GM12878 (cell line): Measurements from ENCODE around the gene IRF1. TPM values are rescaled to one million over a fixed set of nuclear protein-coding genes. Genes with fewer than 3 reads are reported as not detected.

ENCODE experiments used
- EGR1 ChIP-seq, 2 experiments: IDR thresholded peaks; 1 replicate in 1 of 2; 2 replicates in 1 of 2; pipeline ENCODE4 v1.6.1; 2011 to 2012; ENCODE audit warnings: low read depth in 2 of 2, low read length in 2 of 2, borderline replicate concordance in 1 of 2, mild to moderate bottlenecking in 1 of 2, moderate library complexity in 1 of 2
- LARP7 ChIP-seq: fragments of 450-650 bp; IDR thresholded peaks from 2 replicates; pipeline ENCODE4 v1.6.1; 2017; ENCODE audit warnings: mild to moderate bottlenecking
- MYC ChIP-seq: IDR thresholded peaks from 2 replicates; pipeline ENCODE4 v1.6.1; 2011; ENCODE audit warnings: mild to moderate bottlenecking, low read length, moderate library complexity, inconsistent platforms; ENCODE audit not compliant: insufficient read depth, insufficient replicate concordance, insufficient read length, severe bottlenecking
- POLR2A ChIP-seq: IDR thresholded peaks from 2 replicates; pipeline ENCODE4 v1.6.1; 2011; ENCODE audit warnings: low read depth, mild to moderate bottlenecking, low read length
- POLR2AphosphoS2 ChIP-seq: IDR thresholded peaks from 2 replicates; pipeline ENCODE4 v1.6.1; 2011; ENCODE audit warnings: low read depth, mild to moderate bottlenecking, low read length, improper control_type of control experiment, moderate library complexity
- SRF ChIP-seq, 2 experiments: IDR thresholded peaks; 2 replicates each; pipeline ENCODE4 v1.6.1; 2011; ENCODE audit warnings: low read depth in 2 of 2, low read length in 2 of 2, mild to moderate bottlenecking in 1 of 2, moderate library complexity in 1 of 2
- STAT1 ChIP-seq: fragments of 450-650 bp; conservative IDR thresholded peaks from 2 replicates; pipeline ENCODE4 v1.6.1; 2014; ENCODE audit warnings: antibody characterized with exemption, mild to moderate bottlenecking
- SUPT20H ChIP-seq: IDR thresholded peaks from 2 replicates; pipeline ENCODE4 v1.6.1; 2011; ENCODE audit warnings: low read depth, mild to moderate bottlenecking, low read length, moderate library complexity, borderline replicate concordance; ENCODE audit not compliant: control insufficient read depth
- TARDBP ChIP-seq: IDR thresholded peaks from 2 replicates; pipeline ENCODE4 v1.6.1; 2016; ENCODE audit warnings: borderline replicate concordance
- ZNF274 ChIP-seq: IDR thresholded peaks from one replicate; pipeline ENCODE4 v1.8.0; 2011; ENCODE audit not compliant: insufficient read length, insufficient read depth
- polyA plus RNA-seq, 11 experiments: library from polyadenylated mRNA; depleted of rRNA in 4 of 11; unstranded in 6 of 11; stranded (reverse) in 5 of 11; fragments of >200 nt; fragmentation: Nextera tagmentation in 4 of 11; fragmentation: Illumina TruSeq in 1 of 11; extraction: Ambion mirVana in 4 of 11; extraction: Trizol in 1 of 11; gene quantifications; 1 replicate in 1 of 11; 2 replicates in 10 of 11; pipeline versions ENCODE4 v1.2.1 to v1.2.3, GENCODE V29; 2011 to 2016; ENCODE audit warnings: inconsistent platforms in 2 of 11, missing spikeins in 2 of 11, low read depth in 1 of 11
- total RNA-seq, 4 experiments: library from RNA; depleted of rRNA in 3 of 4; stranded (reverse); fragments of >200 nt in 3 of 4; fragmentation: Illumina TruSeq in 1 of 4; extraction: Trizol in 1 of 4; gene quantifications; 2 replicates each; pipeline versions ENCODE4 v1.2.1 to v1.2.3, GENCODE V29; 2013 to 2021
- TF ChIP-seq, protein P1 (sequence below): fragments of 450-650 bp; formaldehyde crosslinking; IDR thresholded peaks from 2 replicates; pipeline ENCODE4 v1.5.0; 2022; ENCODE audit warnings: mild to moderate bottlenecking, missing genetic modification characterization
- TF ChIP-seq, protein P2 (sequence below): IDR thresholded peaks from 2 replicates; pipeline ENCODE4 v1.6.1; 2011; ENCODE audit warnings: mild to moderate bottlenecking, low read depth, low read length, moderate library complexity; ENCODE audit not compliant: insufficient replicate concordance
- TF ChIP-seq, protein P3 (sequence below): fragments of 450-650 bp; formaldehyde crosslinking; IDR thresholded peaks from 2 replicates; pipeline ENCODE4 v1.4.0; 2022; ENCODE audit warnings: mild to moderate bottlenecking, moderate library complexity
- TF ChIP-seq, protein P4 (sequence below): fragments of 450-650 bp; formaldehyde crosslinking; IDR thresholded peaks from 2 replicates; pipeline ENCODE4 v1.4.0; 2020; ENCODE audit warnings: mild to moderate bottlenecking, moderate library complexity
- TF ChIP-seq, protein P5 (sequence below): fragments of 450-650 bp; IDR thresholded peaks from 2 replicates; pipeline ENCODE4 v1.6.1; 2018; ENCODE audit warnings: borderline replicate concordance, mild to moderate bottlenecking; ENCODE audit not compliant: partially characterized antibody

IRF1 gene
- total and polyA plus RNA-seq, 10 of the 15 experiments (the other 5 are each of a cell fraction or from before 2014, with no cell fraction given): 6.9 to 68.0 (median 49.6) TPM

DNA sequence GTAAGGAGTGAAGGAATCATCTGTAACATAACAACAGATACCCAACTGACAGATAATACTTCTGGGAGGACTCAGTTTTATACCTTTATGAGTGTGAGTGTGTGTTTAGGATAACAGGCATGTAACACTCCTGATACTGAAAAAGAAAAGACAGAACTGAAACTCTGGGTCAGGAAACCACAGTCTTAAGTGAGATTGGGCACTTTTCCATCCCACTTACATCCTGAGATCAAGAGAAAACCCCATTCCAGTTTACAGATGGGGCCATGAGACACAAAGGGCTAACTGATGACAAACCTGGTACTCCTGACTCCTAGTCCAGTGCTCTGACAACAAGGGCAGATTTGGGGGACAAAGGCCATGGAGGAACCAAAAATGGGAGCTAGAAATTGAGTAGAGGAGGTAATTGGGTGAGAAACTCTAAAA lies 34.7 kb upstream of the IRF1 start (continued):
- TF ChIP-seq, protein P1, sequence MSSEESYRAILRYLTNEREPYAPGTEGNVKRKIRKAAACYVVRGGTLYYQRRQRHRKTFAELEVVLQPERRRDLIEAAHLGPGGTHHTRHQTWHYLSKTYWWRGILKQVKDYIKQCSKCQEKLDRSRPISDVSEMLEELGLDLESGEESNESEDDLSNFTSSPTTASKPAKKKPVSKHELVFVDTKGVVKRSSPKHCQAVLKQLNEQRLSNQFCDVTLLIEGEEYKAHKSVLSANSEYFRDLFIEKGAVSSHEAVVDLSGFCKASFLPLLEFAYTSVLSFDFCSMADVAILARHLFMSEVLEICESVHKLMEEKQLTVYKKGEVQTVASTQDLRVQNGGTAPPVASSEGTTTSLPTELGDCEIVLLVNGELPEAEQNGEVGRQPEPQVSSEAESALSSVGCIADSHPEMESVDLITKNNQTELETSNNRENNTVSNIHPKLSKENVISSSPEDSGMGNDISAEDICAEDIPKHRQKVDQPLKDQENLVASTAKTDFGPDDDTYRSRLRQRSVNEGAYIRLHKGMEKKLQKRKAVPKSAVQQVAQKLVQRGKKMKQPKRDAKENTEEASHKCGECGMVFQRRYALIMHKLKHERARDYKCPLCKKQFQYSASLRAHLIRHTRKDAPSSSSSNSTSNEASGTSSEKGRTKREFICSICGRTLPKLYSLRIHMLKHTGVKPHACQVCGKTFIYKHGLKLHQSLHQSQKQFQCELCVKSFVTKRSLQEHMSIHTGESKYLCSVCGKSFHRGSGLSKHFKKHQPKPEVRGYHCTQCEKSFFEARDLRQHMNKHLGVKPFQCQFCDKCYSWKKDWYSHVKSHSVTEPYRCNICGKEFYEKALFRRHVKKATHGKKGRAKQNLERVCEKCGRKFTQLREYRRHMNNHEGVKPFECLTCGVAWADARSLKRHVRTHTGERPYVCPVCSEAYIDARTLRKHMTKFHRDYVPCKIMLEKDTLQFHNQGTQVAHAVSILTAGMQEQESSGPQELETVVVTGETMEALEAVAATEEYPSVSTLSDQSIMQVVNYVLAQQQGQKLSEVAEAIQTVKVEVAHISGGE (CRISPR knock-in tag): no peak
- TF ChIP-seq TARDBP (no peak; the same call in 1 of the 2 replicates), POLR2A (no peak), SRF (IDR thresholded peaks at IDR 0.05; ENCODE audit: low read depth in 2 of 2, low read length in 2 of 2) (no peak), ZNF274 (no peak), LARP7 (no peak), SUPT20H (no peak), MYC (no peak), POLR2AphosphoS2 (no peak), STAT1 (0 out of 2 replicates have a peak, but pooled peaks have one; percentile 13), EGR1 (IDR thresholded peaks at IDR 0.05; ENCODE audit: borderline replicate concordance in 1 of 2, low read depth in 2 of 2, low read length in 2 of 2) (no peak)
- TF ChIP-seq, protein P2, sequence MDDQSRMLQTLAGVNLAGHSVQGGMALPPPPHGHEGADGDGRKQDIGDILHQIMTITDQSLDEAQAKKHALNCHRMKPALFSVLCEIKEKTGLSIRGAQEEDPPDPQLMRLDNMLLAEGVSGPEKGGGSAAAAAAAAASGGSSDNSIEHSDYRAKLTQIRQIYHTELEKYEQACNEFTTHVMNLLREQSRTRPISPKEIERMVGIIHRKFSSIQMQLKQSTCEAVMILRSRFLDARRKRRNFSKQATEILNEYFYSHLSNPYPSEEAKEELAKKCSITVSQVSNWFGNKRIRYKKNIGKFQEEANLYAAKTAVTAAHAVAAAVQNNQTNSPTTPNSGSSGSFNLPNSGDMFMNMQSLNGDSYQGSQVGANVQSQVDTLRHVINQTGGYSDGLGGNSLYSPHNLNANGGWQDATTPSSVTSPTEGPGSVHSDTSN: no peak
- TF ChIP-seq, protein P3, sequence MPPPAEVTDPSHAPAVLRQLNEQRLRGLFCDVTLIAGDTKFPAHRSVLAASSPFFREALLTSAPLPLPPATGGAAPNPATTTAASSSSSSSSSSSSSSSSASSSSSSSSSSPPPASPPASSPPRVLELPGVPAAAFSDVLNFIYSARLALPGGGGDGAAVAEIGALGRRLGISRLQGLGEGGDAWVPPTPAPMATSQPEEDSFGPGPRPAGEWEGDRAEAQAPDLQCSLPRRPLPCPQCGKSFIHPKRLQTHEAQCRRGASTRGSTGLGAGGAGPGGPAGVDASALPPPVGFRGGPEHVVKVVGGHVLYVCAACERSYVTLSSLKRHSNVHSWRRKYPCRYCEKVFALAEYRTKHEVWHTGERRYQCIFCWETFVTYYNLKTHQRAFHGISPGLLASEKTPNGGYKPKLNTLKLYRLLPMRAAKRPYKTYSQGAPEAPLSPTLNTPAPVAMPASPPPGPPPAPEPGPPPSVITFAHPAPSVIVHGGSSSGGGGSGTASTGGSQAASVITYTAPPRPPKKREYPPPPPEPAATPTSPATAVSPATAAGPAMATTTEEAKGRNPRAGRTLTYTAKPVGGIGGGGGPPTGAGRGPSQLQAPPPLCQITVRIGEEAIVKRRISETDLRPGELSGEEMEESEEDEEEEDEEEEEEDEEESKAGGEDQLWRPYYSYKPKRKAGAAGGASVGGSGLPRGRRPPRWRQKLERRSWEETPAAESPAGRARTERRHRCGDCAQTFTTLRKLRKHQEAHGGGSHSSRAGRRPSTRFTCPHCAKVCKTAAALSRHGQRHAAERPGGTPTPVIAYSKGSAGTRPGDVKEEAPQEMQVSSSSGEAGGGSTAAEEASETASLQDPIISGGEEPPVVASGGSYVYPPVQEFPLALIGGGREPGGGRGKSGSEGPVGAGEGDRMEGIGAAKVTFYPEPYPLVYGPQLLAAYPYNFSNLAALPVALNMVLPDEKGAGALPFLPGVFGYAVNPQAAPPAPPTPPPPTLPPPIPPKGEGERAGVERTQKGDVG (CRISPR knock-in tag): no peak
- TF ChIP-seq, protein P4, sequence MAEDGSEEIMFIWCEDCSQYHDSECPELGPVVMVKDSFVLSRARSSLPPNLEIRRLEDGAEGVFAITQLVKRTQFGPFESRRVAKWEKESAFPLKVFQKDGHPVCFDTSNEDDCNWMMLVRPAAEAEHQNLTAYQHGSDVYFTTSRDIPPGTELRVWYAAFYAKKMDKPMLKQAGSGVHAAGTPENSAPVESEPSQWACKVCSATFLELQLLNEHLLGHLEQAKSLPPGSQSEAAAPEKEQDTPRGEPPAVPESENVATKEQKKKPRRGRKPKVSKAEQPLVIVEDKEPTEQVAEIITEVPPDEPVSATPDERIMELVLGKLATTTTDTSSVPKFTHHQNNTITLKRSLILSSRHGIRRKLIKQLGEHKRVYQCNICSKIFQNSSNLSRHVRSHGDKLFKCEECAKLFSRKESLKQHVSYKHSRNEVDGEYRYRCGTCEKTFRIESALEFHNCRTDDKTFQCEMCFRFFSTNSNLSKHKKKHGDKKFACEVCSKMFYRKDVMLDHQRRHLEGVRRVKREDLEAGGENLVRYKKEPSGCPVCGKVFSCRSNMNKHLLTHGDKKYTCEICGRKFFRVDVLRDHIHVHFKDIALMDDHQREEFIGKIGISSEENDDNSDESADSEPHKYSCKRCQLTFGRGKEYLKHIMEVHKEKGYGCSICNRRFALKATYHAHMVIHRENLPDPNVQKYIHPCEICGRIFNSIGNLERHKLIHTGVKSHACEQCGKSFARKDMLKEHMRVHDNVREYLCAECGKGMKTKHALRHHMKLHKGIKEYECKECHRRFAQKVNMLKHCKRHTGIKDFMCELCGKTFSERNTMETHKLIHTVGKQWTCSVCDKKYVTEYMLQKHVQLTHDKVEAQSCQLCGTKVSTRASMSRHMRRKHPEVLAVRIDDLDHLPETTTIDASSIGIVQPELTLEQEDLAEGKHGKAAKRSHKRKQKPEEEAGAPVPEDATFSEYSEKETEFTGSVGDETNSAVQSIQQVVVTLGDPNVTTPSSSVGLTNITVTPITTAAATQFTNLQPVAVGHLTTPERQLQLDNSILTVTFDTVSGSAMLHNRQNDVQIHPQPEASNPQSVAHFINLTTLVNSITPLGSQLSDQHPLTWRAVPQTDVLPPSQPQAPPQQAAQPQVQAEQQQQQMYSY: no peak
- TF ChIP-seq, protein P5, sequence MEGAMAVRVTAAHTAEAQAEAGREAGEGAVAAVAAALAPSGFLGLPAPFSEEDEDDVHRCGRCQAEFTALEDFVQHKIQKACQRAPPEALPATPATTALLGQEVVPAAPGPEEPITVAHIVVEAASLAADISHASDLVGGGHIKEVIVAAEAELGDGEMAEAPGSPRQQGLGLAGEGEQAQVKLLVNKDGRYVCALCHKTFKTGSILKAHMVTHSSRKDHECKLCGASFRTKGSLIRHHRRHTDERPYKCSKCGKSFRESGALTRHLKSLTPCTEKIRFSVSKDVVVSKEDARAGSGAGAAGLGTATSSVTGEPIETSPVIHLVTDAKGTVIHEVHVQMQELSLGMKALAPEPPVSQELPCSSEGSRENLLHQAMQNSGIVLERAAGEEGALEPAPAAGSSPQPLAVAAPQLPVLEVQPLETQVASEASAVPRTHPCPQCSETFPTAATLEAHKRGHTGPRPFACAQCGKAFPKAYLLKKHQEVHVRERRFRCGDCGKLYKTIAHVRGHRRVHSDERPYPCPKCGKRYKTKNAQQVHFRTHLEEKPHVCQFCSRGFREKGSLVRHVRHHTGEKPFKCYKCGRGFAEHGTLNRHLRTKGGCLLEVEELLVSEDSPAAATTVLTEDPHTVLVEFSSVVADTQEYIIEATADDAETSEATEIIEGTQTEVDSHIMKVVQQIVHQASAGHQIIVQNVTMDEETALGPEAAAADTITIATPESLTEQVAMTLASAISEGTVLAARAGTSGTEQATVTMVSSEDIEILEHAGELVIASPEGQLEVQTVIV: no peak
